HepG2 (cell line): ENCODE measurements around the gene MAP3K3. TPM values are rescaled to one million over a fixed set of nuclear protein-coding genes. Genes with fewer than 3 reads are reported as not detected.
A peak's percentile ranks its signal among the peaks of the same experiment; 100 is the strongest.

Source experiments
- BRF2 ChIP-seq: sonication (generic); formaldehyde crosslinking; IDR thresholded peaks from 2 replicates; pipeline ENCODE4 v1.8.1; 2022; ENCODE audit warnings: mild to moderate bottlenecking, missing genetic modification reagents
- DZIP1 ChIP-seq: sonication (generic); formaldehyde crosslinking; IDR thresholded peaks from 2 replicates; pipeline ENCODE4 v1.5.0; 2020; ENCODE audit warnings: mild to moderate bottlenecking, missing genetic modification reagents
- LCORL ChIP-seq, 2 experiments: fragments of 450-650 bp in 1 of 2; sonication (generic) in 1 of 2; formaldehyde crosslinking in 1 of 2; IDR thresholded peaks; 2 replicates each; pipeline versions ENCODE4 v1.5.0 to v1.6.1; 2017 to 2020; ENCODE audit warnings: antibody characterized with exemption in 1 of 2, missing genetic modification reagents in 1 of 2
- ZBTB34 ChIP-seq: sonication (generic); formaldehyde crosslinking; IDR thresholded peaks from 2 replicates; pipeline ENCODE4 v1.8.0; 2022; ENCODE audit warnings: mild to moderate bottlenecking, missing genetic modification reagents
- ZNF230 ChIP-seq: sonication (generic); formaldehyde crosslinking; IDR thresholded peaks from 2 replicates; pipeline ENCODE4 v1.4.0; 2020; ENCODE audit warnings: mild to moderate bottlenecking, missing genetic modification reagents
- ZNF44 ChIP-seq: sonication (generic); formaldehyde crosslinking; IDR thresholded peaks from 2 replicates; pipeline ENCODE4 v1.5.1; 2020; ENCODE audit warnings: mild to moderate bottlenecking, missing genetic modification reagents
- ZNF660 ChIP-seq: sonication (generic); formaldehyde crosslinking; IDR thresholded peaks from 2 replicates; pipeline ENCODE4 v1.5.1; 2020; ENCODE audit warnings: mild to moderate bottlenecking, low read depth, missing genetic modification reagents, borderline replicate concordance
- ZNF678 ChIP-seq: sonication (generic); formaldehyde crosslinking; IDR thresholded peaks from 2 replicates; pipeline ENCODE4 v1.4.0; 2020; ENCODE audit warnings: mild to moderate bottlenecking, missing genetic modification reagents
- polyA plus RNA-seq, 8 experiments: library from polyadenylated mRNA; depleted of rRNA in 3 of 8; stranded (reverse) in 7 of 8; unstranded in 1 of 8; fragments of >200 nt; fragmentation: Illumina TruSeq in 4 of 8; extraction: Trizol in 4 of 8; gene quantifications; 2 replicates each; pipeline versions ENCODE4 v1.2.1 to v1.2.3, GENCODE V29; 2011 to 2016; ENCODE audit warnings: low read depth in 4 of 8, missing spikeins in 1 of 8, mixed read lengths in 1 of 8; ENCODE audit not compliant: insufficient read depth in 1 of 8
- total RNA-seq, 5 experiments: library from RNA; depleted of rRNA; stranded (reverse); fragments of >200 nt; fragmentation: Illumina TruSeq; extraction: Trizol; gene quantifications; 2 replicates each; pipeline ENCODE4 v1.2.3, GENCODE V29; 2016; ENCODE audit warnings: low read depth in 1 of 5

MAP3K3 gene
- total and polyA plus RNA-seq, 2 of the 13 experiments (the other 11 are each of a cell fraction or from before 2014, with no cell fraction given), result 17.7 to 21.8 TPM

- 0 out of 2 replicates have a peak, but pooled peaks have one; percentile 68 for TF ChIP-seq BRF2
- 0 out of 2 replicates have a peak, but pooled peaks have one; percentile 45 for TF ChIP-seq ZBTB34 (CRISPR knock-in tag)
- no peak for TF ChIP-seq ZNF678 (CRISPR knock-in tag)
- TF ChIP-seq ZNF660 (CRISPR knock-in tag), result no peak
- TF ChIP-seq DZIP1 (CRISPR knock-in tag), result no peak
- TF ChIP-seq ZNF230 (CRISPR knock-in tag), result no peak
- TF ChIP-seq ZNF44, result 0 out of 2 replicates have a peak, but pooled peaks have one; percentile 27
- no peak for TF ChIP-seq LCORL (IDR thresholded peaks at IDR 0.05)
- TF ChIP-seq LCORL (CRISPR knock-in tag; IDR thresholded peaks at IDR 0.05), result no peak
Observed at GRCh38 chr17:63621229-63621683, 961 bp upstream of the MAP3K3 start (continued).
